Peyer's patch (tissue), 4 donors: ENCODE results near the gene STX16. TPM values are rescaled to one million over a fixed set of nuclear protein-coding genes. Genes with fewer than 3 reads are reported as not detected.

Experiments used
- DNase-seq, 3 donors: peaks; one replicate each; pipeline ENCODE4 v3.0.0-alpha.2; 2017 to 2019
- H3K27ac ChIP-seq, 4 donors: fragments of 200-600 bp; sonication (generic); one replicate each; pipeline ENCODE4 v1.5.1; 2016 to 2019
- H3K27me3 ChIP-seq, 2 donors: fragments of 200-600 bp; sonication (generic); one replicate each; pipeline ENCODE4 v1.5.1; 2019
- H3K36me3 ChIP-seq, 3 donors: fragments of 200-600 bp; sonication (generic); one replicate each; pipeline ENCODE4 v1.5.1; 2016 to 2019
- H3K4me1 ChIP-seq, 4 donors: fragments of 200-600 bp; sonication (generic); one replicate each; pipeline ENCODE4 v1.5.1; 2016 to 2019
- H3K4me3 ChIP-seq, 4 donors: fragments of 200-600 bp; sonication (generic); 1 replicate in 3 of 4; 2 replicates in 1 of 4; pipeline ENCODE4 v1.5.1; 2016 to 2019; ENCODE audit warnings: mild to moderate bottlenecking in 1 of 4
- H3K9me3 ChIP-seq, 4 donors: fragments of 200-600 bp; sonication (generic); one replicate each; pipeline ENCODE4 v1.5.1; 2016 to 2019; ENCODE audit warnings: mild to moderate bottlenecking in 1 of 4
- CTCF ChIP-seq, 6 experiments: fragments of 450-650 bp in 4 of 6; fragments of 200-600 bp in 2 of 6; sonication (generic) in 1 of 6; IDR thresholded peaks; one replicate each; pipeline ENCODE4 v1.5.1; 2017 to 2019; ENCODE audit warnings: antibody characterized with exemption in 6 of 6, mild to moderate bottlenecking in 3 of 6, moderate library complexity in 1 of 6
- POLR2A ChIP-seq, 2 donors: fragments of 450-650 bp; IDR thresholded peaks; one replicate each; pipeline ENCODE4 v1.5.1; 2017; ENCODE audit warnings: antibody characterized with exemption in 2 of 2, mild to moderate bottlenecking in 2 of 2, moderate library complexity in 2 of 2
- total RNA-seq, 4 donors: library from RNA; depleted of rRNA; stranded (reverse); fragments of >200 nt; gene quantifications; one replicate each; pipeline ENCODE4 v1.1.0, GENCODE V29; 2016

STX16 gene
- total RNA-seq, 4 donors from 2014 or later = 58.0 to 262 (median 84.0) TPM

GRCh38 chr20:58714923-58715351, 63.9 kb downstream of the STX16 start:
- no peaks in the 10 kb centered on the region for H3K36me3 ChIP-seq
- TF ChIP-seq POLR2A (IDR thresholded peaks at IDR 0.05) (no peak), CTCF (IDR thresholded peaks at IDR 0.05) (no peak)
- no peaks in the 10 kb centered on the region for H3K9me3 ChIP-seq
- no peaks in the 10 kb centered on the region for H3K4me1 ChIP-seq
- H3K27me3 ChIP-seq = no peaks in the 10 kb centered on the region
- no peak overlapping the region for H3K4me3 ChIP-seq
- no peak overlapping the region for H3K27ac ChIP-seq
- no peak for DNase-seq

DNA sequence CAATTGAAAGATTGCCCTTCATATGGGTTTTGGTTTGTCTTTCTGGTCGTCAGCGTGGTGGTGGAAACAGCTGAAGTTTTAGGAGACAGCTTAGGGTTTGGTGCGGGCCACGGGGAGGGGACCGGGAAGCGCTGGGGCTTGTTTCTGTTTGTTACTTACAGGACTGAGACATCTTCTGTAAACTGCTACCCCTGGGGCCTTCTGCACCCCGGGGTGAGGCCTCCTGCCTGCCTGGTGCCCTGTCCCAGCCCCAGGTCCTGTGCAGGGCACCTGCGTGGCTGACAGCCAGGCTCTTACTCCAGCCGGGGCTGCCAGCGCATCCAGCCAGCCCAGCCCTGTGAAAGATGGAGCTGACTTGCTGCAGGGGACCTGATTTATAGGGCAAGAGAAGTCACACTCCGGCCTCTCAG, 64.3 kb downstream of the STX16 start:
- H3K27me3 ChIP-seq = no peaks in the 10 kb centered on the region
- H3K4me1 ChIP-seq = no peaks in the 10 kb centered on the region
- peak in 1 of 3 donors; percentile 10 for DNase-seq
- H3K27ac ChIP-seq = no peak overlapping the region
- H3K36me3 ChIP-seq = no peaks in the 10 kb centered on the region
- no peaks in the 10 kb centered on the region for H3K9me3 ChIP-seq
- no peak for TF ChIP-seq CTCF (IDR thresholded peaks at IDR 0.05)
- TF ChIP-seq POLR2A (IDR thresholded peaks at IDR 0.05) = no peak
- no peak overlapping the region for H3K4me3 ChIP-seq

DNA sequence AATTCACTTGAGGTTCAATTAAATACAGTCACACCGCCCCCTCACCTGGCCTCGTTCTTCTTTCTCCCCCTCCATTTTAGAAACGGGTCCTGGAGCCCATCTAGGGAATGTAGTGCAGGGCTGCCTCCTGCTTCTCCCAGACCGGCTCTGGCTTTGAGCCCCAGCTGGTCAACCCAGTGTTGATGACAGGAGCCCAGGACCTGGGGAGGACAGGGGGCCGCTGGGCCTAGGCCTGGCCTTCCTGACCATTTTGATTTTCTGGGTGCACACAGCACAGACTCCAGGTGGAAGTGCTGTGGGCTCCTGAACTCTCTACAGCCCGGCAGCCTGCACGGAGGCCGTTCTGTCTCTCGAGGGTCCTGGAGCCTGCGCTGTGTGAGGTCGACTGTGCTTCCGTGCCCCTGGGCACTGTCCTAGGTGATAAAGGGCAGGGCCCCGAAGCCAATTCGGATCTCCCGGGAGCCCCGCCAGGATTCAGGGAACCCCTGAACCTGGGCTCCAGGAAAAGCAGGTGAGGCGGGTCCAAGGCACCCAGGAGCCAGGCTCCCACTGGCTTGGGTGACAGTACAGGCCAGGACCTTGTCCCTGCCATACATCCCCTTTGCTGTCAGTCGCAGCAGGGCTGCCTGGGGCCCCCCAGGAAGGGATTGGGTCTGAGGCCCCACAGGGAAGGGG, 64.9 kb downstream of the STX16 start:
- no peaks in the 10 kb centered on the region for H3K4me1 ChIP-seq
- no peak overlapping the region for H3K4me3 ChIP-seq
- no peaks in the 10 kb centered on the region for H3K9me3 ChIP-seq
- H3K27ac ChIP-seq = no peak overlapping the region
- H3K36me3 ChIP-seq = no peaks in the 10 kb centered on the region
- no peaks in the 10 kb centered on the region for H3K27me3 ChIP-seq
- DNase-seq = peak in 1 of 3 donors; percentile 38
- TF ChIP-seq POLR2A (IDR thresholded peaks at IDR 0.05) (no peak), CTCF (IDR thresholded peaks at IDR 0.05) (no peak)

DNA sequence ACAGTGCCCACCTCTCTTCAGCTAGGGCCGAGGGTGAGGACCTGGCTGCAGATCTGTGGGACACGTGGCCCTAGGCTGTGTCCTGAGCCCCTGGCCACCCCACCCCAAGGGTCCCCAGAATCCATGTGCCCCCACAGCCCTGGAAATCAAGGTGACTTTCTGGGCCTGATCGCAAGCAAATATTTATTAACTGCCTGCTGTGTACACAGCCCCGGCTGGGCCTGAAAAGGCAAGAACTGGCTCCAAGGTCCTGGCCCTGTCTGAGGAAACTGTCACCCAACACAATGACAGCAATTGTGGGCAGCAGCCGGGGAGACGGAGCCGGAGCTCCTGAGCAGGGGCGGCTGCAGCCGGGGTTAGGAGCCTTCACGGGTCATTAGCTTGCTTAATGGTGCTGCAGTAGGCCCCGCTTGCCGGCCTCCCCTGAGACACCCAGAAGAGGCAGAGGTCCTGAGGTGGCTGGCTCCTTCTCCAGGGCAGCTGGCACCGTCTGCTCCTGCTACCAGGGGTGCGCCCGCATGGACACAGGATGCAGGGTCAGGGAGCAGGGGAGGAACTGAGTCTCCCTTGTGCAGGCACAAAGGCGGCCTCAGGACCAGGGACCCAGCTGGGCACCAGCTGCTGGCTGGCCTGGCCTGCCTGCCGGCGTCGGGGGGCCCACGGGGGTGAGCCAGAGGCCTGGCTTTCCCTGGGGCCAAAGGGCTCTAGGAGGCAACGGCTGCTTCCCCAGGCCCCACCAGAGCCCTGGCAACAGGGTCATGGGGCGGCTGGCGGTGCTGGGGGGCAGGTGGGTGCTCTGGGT, 65.6 kb downstream of the STX16 start:
- peak; percentile 13 to 42 (median 35) for DNase-seq
- H3K27ac ChIP-seq = no peak overlapping the region
- no peak overlapping the region for H3K4me3 ChIP-seq
- H3K36me3 ChIP-seq = no peaks in the 10 kb centered on the region
- TF ChIP-seq POLR2A (IDR thresholded peaks at IDR 0.05) = no peak
- TF ChIP-seq CTCF (IDR thresholded peaks at IDR 0.05) = no peak
- H3K9me3 ChIP-seq = no peaks in the 10 kb centered on the region
- H3K27me3 ChIP-seq = no peaks in the 10 kb centered on the region
- no peaks in the 10 kb centered on the region for H3K4me1 ChIP-seq

GRCh38 chr20:58717278-58718091, 66.4 kb downstream of the STX16 start:
- DNase-seq = peak in 2 of 3 donors; percentile 6 to 44
- TF ChIP-seq POLR2A (IDR thresholded peaks at IDR 0.05) (no peak), CTCF (IDR thresholded peaks at IDR 0.05) (no peak)

More at GRCh38 chr20:58717278-58718091, 66.4 kb downstream of the STX16 start:
- Histone ChIP-seq H3K27me3 (no peaks in the 10 kb centered on the region), H3K4me1 (no peaks in the 10 kb centered on the region), H3K4me3 (no peak overlapping the region), H3K27ac (no peak overlapping the region), H3K36me3 (no peaks in the 10 kb centered on the region), H3K9me3 (no peaks in the 10 kb centered on the region)
